BLaER1 treated with 17β-estradiol and CSF1 and Interleukin-3, amounts not matched to agents 10 nM and 100 nM (cell line): ENCODE results near the gene RNASE9.

Source experiments
- H3K27ac ChIP-seq, 11 experiments: shearing (Covaris generic); formaldehyde crosslinking; 2 replicates each; pipeline ENCODE4 v1.8.1; 2022
- H3K27me3 ChIP-seq, 11 experiments: shearing (Covaris generic); formaldehyde crosslinking; 2 replicates each; pipeline ENCODE4 v1.8.1; 2022
- H3K36me3 ChIP-seq, 11 experiments: shearing (Covaris generic); formaldehyde crosslinking; 2 replicates each; pipeline ENCODE4 v1.8.1; 2022
- H3K4me1 ChIP-seq, 10 experiments: shearing (Covaris generic); formaldehyde crosslinking; 2 replicates each; pipeline ENCODE4 v1.8.1; 2022
- H3K4me2 ChIP-seq, 11 experiments: shearing (Covaris generic); formaldehyde crosslinking; 2 replicates each; pipeline ENCODE4 v1.8.1; 2022
- H3K4me3 ChIP-seq, 10 experiments: shearing (Covaris generic); formaldehyde crosslinking; 2 replicates each; pipeline ENCODE4 v1.8.1; 2022
- H3K9ac ChIP-seq, 11 experiments: shearing (Covaris generic); formaldehyde crosslinking; 2 replicates each; pipeline ENCODE4 v1.8.1; 2022
- H3K9me3 ChIP-seq, 11 experiments: shearing (Covaris generic); formaldehyde crosslinking; replicated peaks in 1 of 11; 2 replicates each; pipeline ENCODE4 v1.8.1; 2022
- H4K20me1 ChIP-seq, 11 experiments: shearing (Covaris generic); formaldehyde crosslinking; 2 replicates each; pipeline ENCODE4 v1.8.1; 2022
- Cebpa-rat ChIP-seq, 11 experiments: shearing (Covaris generic); IDR thresholded peaks; 2 replicates each; pipeline ENCODE4 v1.8.1; 2022

Gene RNASE9

DNA sequence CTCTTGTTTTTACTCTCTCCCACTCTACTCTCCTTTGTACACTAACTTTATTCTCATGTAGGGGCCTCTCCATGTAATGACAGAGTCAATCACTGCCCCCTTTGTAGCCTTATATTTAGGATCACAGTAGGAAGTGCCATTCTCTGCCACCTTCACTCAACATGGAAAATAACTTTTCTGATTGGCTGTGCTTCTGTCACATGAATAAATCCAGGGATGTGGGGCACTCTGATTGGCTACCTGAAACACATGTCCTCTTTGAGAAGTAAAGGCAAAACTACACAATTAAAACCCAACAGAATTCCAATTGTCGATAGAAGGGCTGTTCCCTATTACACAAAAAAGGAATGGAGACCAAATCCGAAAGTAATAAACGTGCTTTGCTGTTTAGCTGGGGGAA, at the start of gene RNASE9:
Gene RNASE9 (minus strand): TSS at position 87 of the 400 bp plus-strand sequence.
- H3K27ac ChIP-seq = no peak within 1 kb of the TSS
- H4K20me1 ChIP-seq = no peaks in the 10 kb centered on the region
- H3K9me3 ChIP-seq = no peaks in the 10 kb centered on the region; a peak in 1 of 22 replicates
- H3K4me1 ChIP-seq = no peaks in the 10 kb centered on the region
- no peaks in the 10 kb centered on the region for H3K27me3 ChIP-seq
- no peak within 1 kb of the TSS for H3K9ac ChIP-seq
- no peaks in the 10 kb centered on the region for H3K36me3 ChIP-seq
- H3K4me2 ChIP-seq = no peak within 1 kb of the TSS
- no peak for TF ChIP-seq Cebpa-rat (IDR thresholded peaks at IDR 0.05)
- H3K4me3 ChIP-seq = no peak within 1 kb of the TSS

DNA sequence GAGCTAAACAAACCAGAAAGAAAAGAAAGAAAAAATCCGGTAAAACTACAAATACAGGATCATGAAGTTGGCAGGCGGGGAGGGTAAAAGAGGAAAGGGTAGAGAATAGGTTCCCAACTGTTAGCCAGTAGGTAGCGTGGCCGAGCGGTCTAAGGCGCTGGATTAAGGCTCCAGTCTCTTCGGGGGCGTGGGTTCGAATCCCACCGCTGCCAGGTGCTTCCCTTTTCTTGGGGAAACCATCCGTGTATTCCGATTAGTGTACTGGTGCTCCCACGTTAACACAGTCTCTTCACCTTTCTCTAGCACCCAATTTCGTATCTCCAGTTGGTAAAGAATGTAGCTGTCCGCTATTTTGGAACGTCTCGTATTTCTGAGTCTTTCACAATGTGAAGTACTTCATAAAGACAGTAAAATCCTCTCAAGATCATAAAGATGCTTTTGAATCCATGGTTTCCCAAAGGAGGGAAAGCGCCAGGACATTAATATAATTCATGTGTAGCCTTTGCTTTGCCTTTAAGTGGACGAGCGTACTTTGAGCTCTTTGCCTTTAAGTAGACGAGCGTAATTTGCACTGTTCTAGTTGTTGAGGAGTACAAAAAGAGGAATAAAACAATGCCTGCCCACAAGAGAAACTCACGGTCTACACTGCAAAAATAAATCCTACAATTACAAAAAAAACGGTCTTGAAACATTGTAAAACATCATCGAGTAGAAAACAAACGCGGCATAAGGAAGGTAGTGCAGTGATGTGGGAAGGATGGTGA, 49.3 kb upstream of the RNASE9 start:
- H3K27me3 ChIP-seq = peaks cover 0 to 13% (median 0%) of the 10 kb centered on the region in 11 experiments; a peak in 3 of 22 replicates
- no peaks in the 10 kb centered on the region for H3K36me3 ChIP-seq
- H3K4me2 ChIP-seq = peak overlapping the region; percentile 62 to 92 (median 82)
- no peaks in the 10 kb centered on the region for H3K9me3 ChIP-seq
- peak overlapping the region; percentile 74 to 98 (median 92) for H3K4me3 ChIP-seq
- H3K27ac ChIP-seq = peak overlapping the region in 10 of 11 experiments; percentile 28 to 65 (median 56); a peak in 16 of 22 replicates
- H3K9ac ChIP-seq = peak overlapping the region; percentile 69 to 82 (median 81)
- no peak for TF ChIP-seq Cebpa-rat (IDR thresholded peaks at IDR 0.05)
- peaks cover 0 to 6% (median 0%) of the 10 kb centered on the region in 11 experiments; a peak in 2 of 22 replicates for H4K20me1 ChIP-seq
- H3K4me1 ChIP-seq = peaks cover 48 to 67% (median 59%) of the 10 kb centered on the region in 10 experiments

DNA sequence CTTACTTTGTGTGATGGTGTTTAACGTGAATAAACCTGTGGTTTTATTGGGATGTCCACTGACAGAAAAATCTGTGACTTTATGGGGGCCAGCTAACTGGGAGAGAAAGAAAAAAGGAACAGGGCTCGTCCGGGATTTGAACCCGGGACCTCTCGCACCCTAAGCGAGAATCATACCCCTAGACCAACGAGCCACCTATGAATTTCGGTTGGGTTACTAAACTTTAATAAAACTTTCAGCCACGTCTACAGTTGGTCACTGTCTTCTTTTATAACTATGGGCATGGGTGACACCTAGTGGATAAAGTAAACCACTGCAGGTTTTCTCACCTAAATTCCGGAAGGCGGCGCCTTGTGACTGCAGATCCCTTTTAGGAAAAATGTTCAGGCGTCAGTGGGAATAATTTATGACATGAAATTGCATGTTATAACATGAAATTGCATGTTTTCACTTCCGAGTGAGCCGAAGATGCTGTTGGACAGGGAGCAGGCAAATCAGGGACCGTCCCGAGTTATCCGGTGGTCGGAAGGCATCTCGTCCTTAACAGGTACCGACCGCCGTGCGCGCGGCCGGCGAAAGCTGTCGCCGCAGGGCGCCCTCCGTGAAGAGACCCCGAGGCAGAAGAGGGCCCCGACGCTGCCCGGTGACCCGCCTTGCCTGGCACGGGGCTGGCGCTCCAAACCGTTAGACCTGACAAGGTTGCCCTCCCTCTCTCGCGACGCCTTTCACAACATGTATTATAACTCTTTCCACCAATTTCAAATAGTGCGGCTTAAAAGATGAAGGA, 48.6 kb upstream of the RNASE9 start:
- Histone ChIP-seq H3K36me3 (no peaks in the 10 kb centered on the region), H3K4me1 (peaks cover 40 to 60% (median 52%) of the 10 kb centered on the region in 10 experiments), H3K9me3 (no peaks in the 10 kb centered on the region), H3K27me3 (peaks cover 0 to 13% (median 0%) of the 10 kb centered on the region in 11 experiments; a peak in 3 of 22 replicates), H3K9ac (peak overlapping the region; percentile 69 to 82 (median 81)), H3K4me2 (peak overlapping the region; percentile 62 to 92 (median 82)), H3K27ac (peak overlapping the region in 10 of 11 experiments; percentile 28 to 65 (median 56); a peak in 16 of 22 replicates), H3K4me3 (peak overlapping the region; percentile 74 to 98 (median 92)), H4K20me1 (peaks cover 0 to 6% (median 0%) of the 10 kb centered on the region in 11 experiments; a peak in 2 of 22 replicates)
- no peak for TF ChIP-seq Cebpa-rat (IDR thresholded peaks at IDR 0.05)

DNA sequence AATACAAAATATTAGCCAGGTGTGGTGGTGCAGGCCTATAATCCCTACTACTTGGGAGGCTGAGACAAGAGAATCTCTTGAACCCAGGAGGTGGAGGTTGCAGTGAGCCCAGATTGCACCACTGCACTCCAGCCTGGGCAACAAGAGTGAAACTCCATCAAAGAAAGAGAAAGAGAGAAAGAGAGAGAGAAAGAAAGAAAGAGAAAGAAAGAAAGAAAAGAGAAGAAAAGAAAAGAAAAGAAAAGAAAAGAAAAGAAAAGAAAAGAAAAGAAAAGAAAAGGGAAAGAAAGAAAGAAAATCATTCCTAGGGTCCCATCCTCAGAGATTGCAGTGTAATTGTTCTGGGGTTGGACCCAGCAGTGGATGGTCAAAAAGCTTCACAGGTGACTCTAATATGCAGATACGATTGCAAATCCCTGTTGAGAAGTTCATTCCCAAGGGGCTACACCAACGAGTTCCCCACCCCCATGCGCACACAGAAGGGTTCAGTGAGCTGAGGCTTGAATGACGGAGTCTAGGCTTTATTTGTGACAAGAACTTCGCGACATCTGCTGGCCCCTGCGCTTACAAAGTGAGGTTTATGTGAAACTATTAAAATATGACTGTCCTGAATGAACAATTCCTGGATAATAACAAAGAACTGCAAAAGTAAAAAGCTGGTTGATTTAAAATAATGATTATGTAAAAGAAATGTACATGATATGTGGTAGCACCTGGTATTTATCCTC, 47.7 kb upstream of the RNASE9 start:
- H3K4me2 ChIP-seq = peak overlapping the region; percentile 62 to 90 (median 82)

DNA sequence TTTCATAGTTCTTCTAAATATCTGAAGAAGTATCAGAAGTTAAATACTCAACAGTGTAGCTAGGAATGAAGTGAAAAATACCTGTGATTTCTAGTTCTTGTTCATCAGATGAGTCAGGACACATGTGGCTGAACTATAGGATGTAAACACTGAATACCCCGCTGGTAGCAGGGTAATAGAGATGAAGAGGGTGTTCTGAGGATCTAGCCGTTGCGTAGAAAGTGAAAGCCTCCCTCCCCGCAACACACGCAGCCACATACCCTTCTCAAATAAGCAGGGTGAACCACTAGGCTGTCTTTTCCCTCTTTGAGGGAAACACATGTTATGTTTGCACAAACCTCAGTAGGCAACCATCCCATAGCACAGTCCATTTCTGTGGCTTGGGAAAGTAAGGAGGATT, 46.8 kb upstream of the RNASE9 start:
- Histone ChIP-seq H3K9me3 (no peaks in the 10 kb centered on the region), H3K27ac (no peak overlapping the region), H3K27me3 (peaks cover 0 to 13% (median 0%) of the 10 kb centered on the region in 11 experiments; a peak in 3 of 22 replicates), H3K36me3 (no peaks in the 10 kb centered on the region), H3K4me1 (peaks cover 28 to 43% (median 39%) of the 10 kb centered on the region in 10 experiments), H4K20me1 (peaks cover 0 to 1% (median 0%) of the 10 kb centered on the region in 11 experiments; a peak in 2 of 22 replicates), H3K4me2 (peak overlapping the region in 4 of 11 experiments; percentile 62 to 82 (median 74); a peak in 2 of 22 replicates), H3K4me3 (no peak overlapping the region), H3K9ac (no peak overlapping the region)
- TF ChIP-seq Cebpa-rat (IDR thresholded peaks at IDR 0.05) = no peak

More for the DNA sequence above, 47.7 kb upstream of the RNASE9 start:
- H3K4me3 ChIP-seq = peak overlapping the region in 8 of 10 experiments; percentile 78 to 98 (median 94); a peak in 11 of 20 replicates
- H3K9me3 ChIP-seq = no peaks in the 10 kb centered on the region
- peaks cover 0 to 13% (median 0%) of the 10 kb centered on the region in 11 experiments; a peak in 3 of 22 replicates for H3K27me3 ChIP-seq
- no peak for TF ChIP-seq Cebpa-rat (IDR thresholded peaks at IDR 0.05)
- H3K36me3 ChIP-seq = no peaks in the 10 kb centered on the region
- no peak overlapping the region for H3K27ac ChIP-seq
- peaks cover 0 to 6% (median 0%) of the 10 kb centered on the region in 11 experiments; a peak in 2 of 22 replicates for H4K20me1 ChIP-seq
- peaks cover 34 to 52% (median 45%) of the 10 kb centered on the region in 10 experiments for H3K4me1 ChIP-seq
- peak overlapping the region in 6 of 11 experiments; percentile 5 to 82 (median 42); a peak in 7 of 22 replicates for H3K9ac ChIP-seq

DNA sequence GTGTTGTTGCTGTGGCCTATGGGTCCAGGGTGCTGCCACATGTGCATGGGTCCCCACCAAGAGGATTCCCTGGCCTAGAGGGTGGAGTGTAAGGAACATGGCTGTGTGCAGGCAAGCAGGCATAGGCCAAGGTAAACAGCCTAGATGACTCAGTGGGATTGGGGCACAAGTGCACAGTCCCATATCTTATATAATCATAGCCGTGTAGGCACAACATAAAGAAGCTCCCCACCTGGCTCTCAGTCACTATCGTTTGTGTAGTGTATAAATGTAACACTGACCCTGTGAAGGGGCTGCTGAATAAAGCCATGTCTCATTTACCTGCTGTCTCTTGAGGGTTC, 46.0 kb upstream of the RNASE9 start:
- Histone ChIP-seq H3K36me3 (no peaks in the 10 kb centered on the region), H3K27ac (no peak overlapping the region), H3K9me3 (no peaks in the 10 kb centered on the region), H3K27me3 (peaks cover 0 to 13% (median 0%) of the 10 kb centered on the region in 11 experiments; a peak in 3 of 22 replicates), H3K4me3 (no peak overlapping the region), H3K4me1 (peaks cover 20 to 35% (median 31%) of the 10 kb centered on the region in 10 experiments), H3K4me2 (peak overlapping the region in 2 of 11 experiments; percentile 11 to 16; a peak in 1 of 22 replicates), H4K20me1 (no peaks in the 10 kb centered on the region), H3K9ac (no peak overlapping the region)
- TF ChIP-seq Cebpa-rat (IDR thresholded peaks at IDR 0.05) = no peak

DNA sequence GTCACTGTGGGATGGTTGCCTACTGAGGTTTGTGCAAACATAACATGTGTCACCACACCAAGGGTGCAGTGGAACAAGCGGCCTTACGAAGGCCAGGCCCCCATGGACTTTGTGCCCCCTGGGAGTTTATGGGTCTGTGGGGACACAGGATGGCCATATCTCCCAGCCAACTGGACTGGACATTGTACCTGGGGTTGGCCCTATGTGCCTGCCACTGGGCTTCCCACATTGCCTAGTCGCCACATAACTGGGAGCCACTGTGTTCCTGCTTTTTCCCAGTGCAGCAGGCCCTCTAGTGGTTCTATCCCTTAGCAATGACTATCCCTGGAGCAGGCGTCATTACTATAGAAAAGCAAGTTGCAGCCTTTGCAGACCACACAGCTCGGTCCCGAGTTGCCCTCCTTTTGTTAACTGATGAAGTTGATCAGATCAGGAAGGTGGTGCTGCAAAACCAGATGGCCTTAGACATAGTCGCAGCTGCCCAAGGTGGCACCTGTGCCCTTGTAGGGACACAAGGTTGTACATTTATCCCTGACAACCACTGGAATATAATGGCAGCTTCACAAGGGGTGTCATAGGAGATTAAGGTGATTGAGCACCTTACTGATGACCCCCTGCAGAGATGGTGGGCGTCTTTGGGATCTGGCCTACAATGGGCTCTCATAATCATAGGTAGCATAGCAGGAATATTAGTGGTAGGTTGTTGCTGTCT, 45.5 kb upstream of the RNASE9 start:
- H3K4me3 ChIP-seq = no peak overlapping the region
- H3K9me3 ChIP-seq = no peaks in the 10 kb centered on the region
- peaks cover 0 to 13% (median 0%) of the 10 kb centered on the region in 11 experiments; a peak in 3 of 22 replicates for H3K27me3 ChIP-seq
- H3K36me3 ChIP-seq = no peaks in the 10 kb centered on the region
- no peak for TF ChIP-seq Cebpa-rat (IDR thresholded peaks at IDR 0.05)
- no peak overlapping the region for H3K27ac ChIP-seq
- H3K9ac ChIP-seq = no peak overlapping the region
- H4K20me1 ChIP-seq = no peaks in the 10 kb centered on the region
- H3K4me2 ChIP-seq = peak overlapping the region in 3 of 11 experiments; percentile 11 to 16 (median 13); a peak in 3 of 22 replicates
- H3K4me1 ChIP-seq = peaks cover 15 to 34% (median 26%) of the 10 kb centered on the region in 10 experiments
